ENCODE results near the gene SDSL. TPM values are rescaled to one million over a fixed set of nuclear protein-coding genes. Genes with fewer than 3 reads are reported as not detected.
A peak's percentile ranks its signal among the peaks of the same experiment; 100 is the strongest.

SDSL gene
- total RNA-seq, 6 experiments from 2014 or later: 25.5 to 85.7 (median 32.3) TPM

DNA sequence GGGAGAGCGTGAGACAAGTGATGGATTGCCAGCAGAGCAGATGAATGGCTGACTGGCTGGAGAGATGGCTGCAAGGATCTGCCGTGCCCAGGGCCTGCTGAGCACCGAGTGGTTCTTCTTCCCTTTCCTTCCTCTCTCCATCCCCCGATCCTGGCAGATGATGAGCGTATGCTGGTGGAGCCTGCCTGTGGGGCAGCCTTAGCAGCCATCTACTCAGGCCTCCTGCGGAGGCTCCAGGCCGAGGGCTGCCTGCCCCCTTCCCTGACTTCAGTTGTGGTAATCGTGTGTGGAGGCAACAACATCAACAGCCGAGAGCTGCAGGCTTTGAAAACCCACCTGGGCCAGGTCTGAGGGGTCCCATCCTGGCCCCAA, 15.5 kb downstream of the SDSL start:
- H3K4me3 ChIP-seq: no peak overlapping the region
- no peaks in the 10 kb centered on the region for H3K27me3 ChIP-seq
- DNase-seq (no peak), ATAC-seq (no peak)
- H3K9me3 ChIP-seq: no peaks in the 10 kb centered on the region
- TF ChIP-seq POLR2A (IDR thresholded peaks at IDR 0.05) (no peak), CTCF (IDR thresholded peaks at IDR 0.05) (no peak)
- intact Hi-C loops (cut with DNase I): loop anchor here (10.0 kb wide), 2 partner anchors 123 to 243 kb away; no protein-coding TSS in a partner anchor
- H3K4me1 ChIP-seq: no peaks in the 10 kb centered on the region
- H3K36me3 ChIP-seq: no peaks in the 10 kb centered on the region
- H3K27ac ChIP-seq: no peak overlapping the region
- 91% methylated on average over 4 of the region's 9 CpGs for WGBS (ENCODE audit: insufficient coverage, low coverage, low lambda C conversion rate, missing lambda C conversion rate)

GRCh38 chr12:113438523-113439300, 16.5 kb downstream of the SDSL start:
- H3K36me3 ChIP-seq: no peaks in the 10 kb centered on the region
- no peak for DNase-seq
- intact Hi-C loops (cut with DNase I): loop anchor here (10.0 kb wide), 2 partner anchors 124 to 244 kb away; no protein-coding TSS in a partner anchor
- H3K27me3 ChIP-seq: no peaks in the 10 kb centered on the region
- H3K4me1 ChIP-seq: no peaks in the 10 kb centered on the region
- TF ChIP-seq CTCF (IDR thresholded peaks at IDR 0.05) (no peak), POLR2A (IDR thresholded peaks at IDR 0.05) (no peak)
- 71% methylated on average over 4 of the region's 4 CpGs for WGBS (ENCODE audit: insufficient coverage, low coverage, low lambda C conversion rate, missing lambda C conversion rate)
- H3K4me3 ChIP-seq: no peak overlapping the region
- no peak overlapping the region for H3K27ac ChIP-seq
- no peaks in the 10 kb centered on the region for H3K9me3 ChIP-seq
- no peak for ATAC-seq

- DNase-seq (no peak), ATAC-seq (no peak)
- WGBS (ENCODE audit: insufficient coverage, low coverage, low lambda C conversion rate, missing lambda C conversion rate): 36% methylated on average over 4 of the region's 4 CpGs
- Histone ChIP-seq H3K4me3 (no peak overlapping the region), H3K27me3 (no peaks in the 10 kb centered on the region), H3K9me3 (no peaks in the 10 kb centered on the region), H3K4me1 (no peaks in the 10 kb centered on the region), H3K36me3 (no peaks in the 10 kb centered on the region), H3K27ac (no peak overlapping the region)
- intact Hi-C loops (cut with DNase I): loop anchor here (10.0 kb wide), 2 partner anchors 124 to 244 kb away; no protein-coding TSS in a partner anchor
- no peak for TF ChIP-seq CTCF (IDR thresholded peaks at IDR 0.05)
- TF ChIP-seq POLR2A (IDR thresholded peaks at IDR 0.05): no peak
Measured at GRCh38 chr12:113439301-113439597, 17.1 kb downstream of the SDSL start.

GRCh38 chr12:113439606-113440030, 17.4 kb downstream of the SDSL start:
- Histone ChIP-seq H3K36me3 (no peaks in the 10 kb centered on the region), H3K4me3 (no peak overlapping the region), H3K9me3 (no peaks in the 10 kb centered on the region), H3K4me1 (no peaks in the 10 kb centered on the region), H3K27ac (no peak overlapping the region), H3K27me3 (no peaks in the 10 kb centered on the region)
- TF ChIP-seq POLR2A (IDR thresholded peaks at IDR 0.05) (no peak), CTCF (IDR thresholded peaks at IDR 0.05) (peak; percentile 37 to 56 (median 55))
- ATAC-seq (peak; percentile 54 to 69 (median 62)), DNase-seq (no peak)
- WGBS (ENCODE audit: insufficient coverage, low coverage, low lambda C conversion rate, missing lambda C conversion rate): 6% methylated on average over 3 of the region's 8 CpGs
- intact Hi-C loops (cut with DNase I): loop anchor here (10.0 kb wide), 2 partner anchors 125 to 245 kb away; no protein-coding TSS in a partner anchor
